GM12875 (cell line): Measurements from ENCODE around the gene NCSTN.

Source experiments
- H3K4me3 ChIP-seq: one replicate; pipeline ENCODE4 v1.5.1; 2011; ENCODE audit warnings: low read depth, low read length, control low read depth
- TF ChIP-seq, protein P1 (sequence below): IDR thresholded peaks from 2 replicates; pipeline ENCODE4 v1.5.1; 2011; ENCODE audit warnings: low read depth, mild to moderate bottlenecking, control low read depth, inconsistent platforms, low read length, moderate library complexity, borderline replicate concordance; ENCODE audit not compliant: insufficient read depth

Gene NCSTN

DNA sequence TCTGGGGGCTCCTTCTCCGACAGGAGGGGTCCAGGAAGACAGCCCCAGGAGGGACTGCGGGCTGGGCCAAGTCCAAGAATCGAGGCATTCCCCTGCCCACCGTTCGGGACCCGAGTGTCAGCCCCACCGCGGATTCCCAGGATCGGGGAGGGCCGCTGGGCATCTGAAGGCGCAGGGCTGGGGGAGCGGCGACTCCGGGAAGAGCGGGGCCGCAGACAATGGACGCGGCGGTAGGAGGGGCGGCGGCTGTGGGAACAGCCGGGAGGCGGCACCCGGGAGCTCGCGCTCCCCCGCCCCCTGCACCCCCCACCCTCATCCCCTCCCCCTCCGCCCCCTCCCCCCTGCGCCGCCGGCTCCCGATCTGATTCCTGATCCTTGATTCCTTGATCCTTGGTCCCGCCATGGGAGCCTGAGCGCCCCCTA is 57.1 kb downstream of the NCSTN start, which contains the start of gene VANGL2:
VANGL2 (plus strand) TSS at position 342 of the 423 bp plus-strand sequence. CDS start 15,274 bp downstream, outside the sequence.
- H3K4me3 ChIP-seq: no peak within 1 kb of the TSS
- TF ChIP-seq, protein P1, sequence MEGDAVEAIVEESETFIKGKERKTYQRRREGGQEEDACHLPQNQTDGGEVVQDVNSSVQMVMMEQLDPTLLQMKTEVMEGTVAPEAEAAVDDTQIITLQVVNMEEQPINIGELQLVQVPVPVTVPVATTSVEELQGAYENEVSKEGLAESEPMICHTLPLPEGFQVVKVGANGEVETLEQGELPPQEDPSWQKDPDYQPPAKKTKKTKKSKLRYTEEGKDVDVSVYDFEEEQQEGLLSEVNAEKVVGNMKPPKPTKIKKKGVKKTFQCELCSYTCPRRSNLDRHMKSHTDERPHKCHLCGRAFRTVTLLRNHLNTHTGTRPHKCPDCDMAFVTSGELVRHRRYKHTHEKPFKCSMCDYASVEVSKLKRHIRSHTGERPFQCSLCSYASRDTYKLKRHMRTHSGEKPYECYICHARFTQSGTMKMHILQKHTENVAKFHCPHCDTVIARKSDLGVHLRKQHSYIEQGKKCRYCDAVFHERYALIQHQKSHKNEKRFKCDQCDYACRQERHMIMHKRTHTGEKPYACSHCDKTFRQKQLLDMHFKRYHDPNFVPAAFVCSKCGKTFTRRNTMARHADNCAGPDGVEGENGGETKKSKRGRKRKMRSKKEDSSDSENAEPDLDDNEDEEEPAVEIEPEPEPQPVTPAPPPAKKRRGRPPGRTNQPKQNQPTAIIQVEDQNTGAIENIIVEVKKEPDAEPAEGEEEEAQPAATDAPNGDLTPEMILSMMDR: no peak

- no peak overlapping the region for H3K4me3 ChIP-seq
- TF ChIP-seq, protein P1: no peak
Measured at GRCh38 chr1:160400646-160401486, 57.7 kb downstream of the NCSTN start.

DNA sequence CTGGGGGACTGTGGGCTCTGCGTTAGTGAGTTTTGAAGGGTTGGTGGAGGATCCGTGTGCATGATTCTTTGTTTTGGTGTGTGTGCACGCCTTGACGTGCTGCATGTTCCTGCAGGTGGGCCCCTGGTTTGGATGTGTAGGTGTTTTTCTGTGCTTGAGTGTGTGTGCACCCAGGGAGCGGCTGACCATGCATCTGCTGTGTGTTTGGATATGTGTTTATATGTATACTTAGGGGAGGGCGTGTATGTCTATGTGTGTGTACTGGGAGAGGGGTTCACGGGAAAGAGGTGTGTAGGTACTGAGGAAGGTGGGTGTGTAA is 58.3 kb downstream of the NCSTN start:
- H3K4me3 ChIP-seq: no peak overlapping the region
- TF ChIP-seq, protein P1: no peak

DNA sequence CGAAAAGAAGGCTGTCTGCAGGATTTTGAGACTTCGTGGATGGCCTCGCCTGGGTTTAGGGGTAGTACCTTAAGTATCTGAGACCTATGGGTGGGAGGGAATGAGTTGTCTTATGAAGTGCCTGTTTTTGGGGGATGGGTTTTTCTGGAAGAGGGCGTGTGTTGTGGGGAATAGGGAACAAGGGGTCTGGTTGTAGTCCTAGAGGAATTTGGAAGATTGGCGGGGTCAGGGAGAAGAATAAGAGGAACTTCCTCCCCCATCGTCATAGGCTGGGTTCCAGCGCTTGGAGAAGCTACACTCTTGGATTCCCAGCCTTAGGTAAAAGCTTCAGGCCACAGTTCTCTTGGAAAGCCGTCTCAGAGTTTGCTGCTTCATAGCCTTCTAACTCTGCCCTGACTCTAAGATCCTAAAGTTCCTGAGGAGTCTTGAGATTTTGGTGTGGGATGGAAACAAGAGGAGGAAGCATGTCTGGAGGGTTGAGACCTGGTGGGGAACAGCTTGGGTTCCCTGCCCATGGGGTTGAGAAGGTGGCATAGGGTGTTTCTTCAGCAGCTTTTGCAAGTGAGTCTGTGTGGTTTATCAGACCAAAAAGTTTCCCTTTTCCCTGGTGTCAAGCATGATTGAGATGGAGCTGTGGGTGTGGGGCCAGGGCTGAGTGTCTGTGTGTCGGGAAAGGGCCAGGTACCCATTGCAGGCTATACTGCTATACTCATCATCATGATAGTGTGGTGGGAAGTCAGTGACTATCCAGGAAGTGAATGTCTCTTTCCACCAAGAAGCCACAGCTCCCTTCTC is 59.0 kb downstream of the NCSTN start:
- TF ChIP-seq, protein P1: no peak
- H3K4me3 ChIP-seq: no peak overlapping the region

DNA sequence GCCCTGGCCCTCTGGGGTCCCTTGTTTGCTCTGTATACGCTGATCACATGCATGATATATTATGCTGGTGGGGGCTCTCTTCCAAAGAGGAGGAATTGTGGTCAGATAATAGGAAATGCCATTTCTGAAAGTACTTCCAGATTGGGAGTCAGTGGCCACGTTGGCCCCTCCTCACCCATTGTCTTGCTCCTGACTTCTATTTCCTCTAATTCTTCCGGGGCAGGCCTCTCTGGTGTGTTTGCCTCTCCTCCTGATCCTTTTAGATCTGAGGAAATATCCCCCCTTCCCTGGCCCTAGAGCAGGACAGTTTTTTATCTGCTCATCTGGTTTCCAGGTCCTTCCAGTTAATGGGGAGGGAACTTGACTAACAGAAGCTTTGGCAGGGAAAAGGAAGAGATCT is 60.1 kb downstream of the NCSTN start:
- no peak overlapping the region for H3K4me3 ChIP-seq
- TF ChIP-seq, protein P1: no peak

- H3K4me3 ChIP-seq: no peak overlapping the region
- TF ChIP-seq, protein P1: no peak
Measured at GRCh38 chr1:160404094-160404493, 60.9 kb downstream of the NCSTN start.
